Body of pancreas (tissue), 4 donors: Measurements from ENCODE around the gene TENM3.

ENCODE experiments used
- CTCF ChIP-seq, 7 experiments: fragments of 450-650 bp in 4 of 7; fragments of 200-600 bp in 3 of 7; sonication (generic) in 3 of 7; IDR thresholded peaks; one replicate each; pipeline ENCODE4 v1.5.1; 2016 to 2019; ENCODE audit warnings: antibody characterized with exemption in 7 of 7
- POLR2A ChIP-seq, 3 donors: fragments of 450-650 bp; IDR thresholded peaks; one replicate each; pipeline ENCODE4 v1.6.1; 2016; ENCODE audit warnings: antibody characterized with exemption in 3 of 3, mild to moderate bottlenecking in 2 of 3

DNA sequence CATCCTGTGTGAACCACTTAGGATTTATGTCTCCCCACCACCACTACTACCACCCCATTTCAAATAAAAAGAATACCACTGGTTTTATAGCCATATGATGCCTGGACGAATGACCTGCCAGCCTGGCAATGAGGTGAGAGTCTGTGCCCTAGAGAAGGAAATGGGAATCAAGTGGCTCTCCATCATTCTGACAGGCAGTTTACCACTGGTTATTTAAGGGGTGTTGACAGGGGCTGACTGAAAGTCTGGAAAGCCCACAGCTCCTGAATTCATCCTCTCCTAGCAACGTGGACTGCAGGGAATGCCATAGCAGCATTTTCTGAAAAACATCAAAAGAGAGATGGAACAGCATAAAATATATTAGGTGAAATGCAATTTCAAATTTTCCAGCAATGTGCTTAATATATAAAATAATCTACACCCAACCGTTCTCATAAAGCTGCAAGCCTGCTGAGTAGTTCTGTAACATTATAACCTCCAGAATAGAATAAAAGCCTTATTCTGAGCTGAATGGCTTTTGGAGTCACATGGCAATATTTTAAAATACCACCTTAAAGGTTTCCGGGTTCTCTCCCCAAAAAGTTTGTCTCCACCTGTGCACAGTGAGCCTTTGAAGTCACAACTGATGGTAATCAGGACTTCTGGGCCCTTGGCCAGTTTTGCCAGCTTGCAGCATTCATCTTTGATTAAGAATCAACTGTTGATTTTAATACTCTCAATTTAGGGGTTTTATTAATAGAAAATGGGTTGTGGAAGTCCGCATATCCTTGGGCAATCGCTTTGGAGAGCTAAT is 552.4 kb downstream of the TENM3 start:
- no peak for TF ChIP-seq POLR2A (IDR thresholded peaks at IDR 0.05)
- no peak for TF ChIP-seq CTCF (IDR thresholded peaks at IDR 0.05)
